Cardiac muscle cell (in vitro differentiated cells and primary cell): ENCODE data around the gene AURKAIP1. TPM values are rescaled to one million over a fixed set of nuclear protein-coding genes. Genes with fewer than 3 reads are reported as not detected.

Experiments
- DNase-seq, 2 donors: peaks; one replicate each; pipeline versions ENCODE4 v3.0.0 to v3.0.0-alpha.2; 2010 to 2017; ENCODE audit warnings: low read depth in 1 of 2, low spot score in 1 of 2
- H3K27ac ChIP-seq: fragments of 200-600 bp; sonication (generic); 2 replicates; pipeline ENCODE4 v1.5.1; 2016
- H3K27me3 ChIP-seq: fragments of 200-600 bp; sonication (generic); 2 replicates; pipeline ENCODE4 v1.6.0; 2016; ENCODE audit warnings: control low read depth
- H3K36me3 ChIP-seq: fragments of 200-600 bp; sonication (generic); 2 replicates; pipeline ENCODE4 v1.5.1; 2016; ENCODE audit warnings: control low read depth
- H3K4me1 ChIP-seq: fragments of 200-600 bp; sonication (generic); 2 replicates; pipeline ENCODE4 v1.8.1; 2017; ENCODE audit warnings: low read depth, mild to moderate bottlenecking, mixed run types
- H3K4me3 ChIP-seq: fragments of 200-600 bp; sonication (generic); 2 replicates; pipeline ENCODE4 v1.5.1; 2016; ENCODE audit warnings: mild to moderate bottlenecking
- H3K9me3 ChIP-seq: fragments of 200-600 bp; sonication (generic); 2 replicates; pipeline ENCODE4 v1.5.1; 2017; ENCODE audit warnings: low read depth, mild to moderate bottlenecking, control low read depth
- polyA plus RNA-seq: library from polyadenylated mRNA; unstranded; fragments of >200 nt; fragmentation: Nextera tagmentation; extraction: Ambion mirVana; gene quantifications from 2 replicates; pipeline ENCODE4 v1.2.1, GENCODE V29; 2016
- total RNA-seq: library from RNA; depleted of rRNA; stranded (reverse); fragments of >200 nt; gene quantifications from 2 replicates; pipeline ENCODE4 v1.2.3, GENCODE V29; 2016
- TF ChIP-seq, protein P1 (sequence below): IDR thresholded peaks from 2 replicates; pipeline ENCODE4 v1.5.1; 2012; ENCODE audit warnings: low read depth, mild to moderate bottlenecking, low read length

The AURKAIP1 gene
- total and polyA plus RNA-seq, 2 experiments from 2014 or later: 235 to 305 TPM

GRCh38 chr1:1343811-1344421 is 31.1 kb downstream of the AURKAIP1 start:
- no peaks in the 10 kb centered on the region for H3K36me3 ChIP-seq

DNA sequence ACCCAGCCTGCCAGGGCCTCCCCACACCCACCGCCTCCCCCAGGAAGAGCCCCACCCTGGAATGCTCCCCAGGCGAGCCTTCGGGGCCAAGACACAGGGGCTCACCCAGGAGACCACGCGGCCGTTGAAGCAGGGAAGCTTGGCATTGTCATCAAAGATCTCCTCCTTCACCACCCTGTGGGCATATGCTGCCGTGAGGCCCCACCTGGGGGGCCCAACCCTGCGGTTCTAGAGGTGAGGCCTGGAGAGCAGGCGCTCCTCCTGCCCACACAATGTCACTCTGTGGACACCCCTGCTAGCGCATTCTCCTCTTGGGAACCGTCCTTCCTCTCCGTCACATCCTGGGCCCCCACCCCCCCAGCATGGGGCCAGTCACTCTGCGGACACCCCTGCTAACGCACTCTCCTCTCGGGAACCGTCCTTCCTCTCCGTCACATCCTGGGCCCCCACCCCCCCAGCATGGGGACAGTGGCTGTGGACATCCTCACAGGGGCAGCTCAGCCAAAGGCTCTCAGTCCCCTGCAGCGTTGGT is 32.4 kb downstream of the AURKAIP1 start:
- Histone ChIP-seq H3K4me3 (no peak overlapping the region), H3K4me1 (no peaks in the 10 kb centered on the region)
- no peak for DNase-seq

More at GRCh38 chr1:1343811-1344421, 31.1 kb downstream of the AURKAIP1 start:
- H3K27me3 ChIP-seq: no peaks in the 10 kb centered on the region
- no peak overlapping the region for H3K27ac ChIP-seq
- TF ChIP-seq, protein P1, sequence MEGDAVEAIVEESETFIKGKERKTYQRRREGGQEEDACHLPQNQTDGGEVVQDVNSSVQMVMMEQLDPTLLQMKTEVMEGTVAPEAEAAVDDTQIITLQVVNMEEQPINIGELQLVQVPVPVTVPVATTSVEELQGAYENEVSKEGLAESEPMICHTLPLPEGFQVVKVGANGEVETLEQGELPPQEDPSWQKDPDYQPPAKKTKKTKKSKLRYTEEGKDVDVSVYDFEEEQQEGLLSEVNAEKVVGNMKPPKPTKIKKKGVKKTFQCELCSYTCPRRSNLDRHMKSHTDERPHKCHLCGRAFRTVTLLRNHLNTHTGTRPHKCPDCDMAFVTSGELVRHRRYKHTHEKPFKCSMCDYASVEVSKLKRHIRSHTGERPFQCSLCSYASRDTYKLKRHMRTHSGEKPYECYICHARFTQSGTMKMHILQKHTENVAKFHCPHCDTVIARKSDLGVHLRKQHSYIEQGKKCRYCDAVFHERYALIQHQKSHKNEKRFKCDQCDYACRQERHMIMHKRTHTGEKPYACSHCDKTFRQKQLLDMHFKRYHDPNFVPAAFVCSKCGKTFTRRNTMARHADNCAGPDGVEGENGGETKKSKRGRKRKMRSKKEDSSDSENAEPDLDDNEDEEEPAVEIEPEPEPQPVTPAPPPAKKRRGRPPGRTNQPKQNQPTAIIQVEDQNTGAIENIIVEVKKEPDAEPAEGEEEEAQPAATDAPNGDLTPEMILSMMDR: no peak
- H3K9me3 ChIP-seq: no peaks in the 10 kb centered on the region
- H3K4me1 ChIP-seq: no peaks in the 10 kb centered on the region
- no peak overlapping the region for H3K4me3 ChIP-seq
- no peak for DNase-seq

GRCh38 chr1:1342061-1342562 is 32.9 kb downstream of the AURKAIP1 start:
- TF ChIP-seq, protein P1: no peak
- Histone ChIP-seq H3K4me1 (no peaks in the 10 kb centered on the region), H3K27me3 (no peaks in the 10 kb centered on the region), H3K9me3 (no peaks in the 10 kb centered on the region), H3K36me3 (peaks cover 2% of the 10 kb centered on the region), H3K4me3 (no peak overlapping the region), H3K27ac (no peak overlapping the region)
- no peak for DNase-seq

More for the DNA sequence above, 32.4 kb downstream of the AURKAIP1 start:
- no peak overlapping the region for H3K27ac ChIP-seq
- TF ChIP-seq, protein P1: no peak
- H3K36me3 ChIP-seq: peaks cover 2% of the 10 kb centered on the region
- no peaks in the 10 kb centered on the region for H3K9me3 ChIP-seq
- H3K27me3 ChIP-seq: no peaks in the 10 kb centered on the region

- no peak for DNase-seq
- no peaks in the 10 kb centered on the region for H3K4me1 ChIP-seq
- H3K27ac ChIP-seq: no peak overlapping the region
- H3K9me3 ChIP-seq: no peaks in the 10 kb centered on the region
- TF ChIP-seq, protein P1: no peak
- peaks cover 2% of the 10 kb centered on the region for H3K36me3 ChIP-seq
- H3K4me3 ChIP-seq: no peak overlapping the region
- no peaks in the 10 kb centered on the region for H3K27me3 ChIP-seq
Observed at GRCh38 chr1:1341549-1342021, 33.4 kb downstream of the AURKAIP1 start.

GRCh38 chr1:1340791-1341548 is 34.0 kb downstream of the AURKAIP1 start:
- H3K36me3 ChIP-seq: peaks cover 2% of the 10 kb centered on the region
- no peaks in the 10 kb centered on the region for H3K9me3 ChIP-seq
- DNase-seq: no peak
- H3K4me1 ChIP-seq: no peaks in the 10 kb centered on the region
- TF ChIP-seq, protein P1: no peak
- H3K27me3 ChIP-seq: no peaks in the 10 kb centered on the region
- no peak overlapping the region for H3K4me3 ChIP-seq
- no peak overlapping the region for H3K27ac ChIP-seq
